HepG2 (cell line): Measurements from ENCODE around the gene GMPPA. TPM values are rescaled to one million over a fixed set of nuclear protein-coding genes. Genes with fewer than 3 reads are reported as not detected.

Source experiments
- ATF1 ChIP-seq: IDR thresholded peaks from 2 replicates; pipeline ENCODE4 v1.6.1; 2016; ENCODE audit warnings: mild to moderate bottlenecking, control low read depth
- ATF2 ChIP-seq: sonication (generic); formaldehyde crosslinking; IDR thresholded peaks from 2 replicates; pipeline ENCODE4 v1.4.0; 2020; ENCODE audit warnings: missing genetic modification reagents
- ATF6 ChIP-seq: sonication (generic); formaldehyde crosslinking; conservative IDR thresholded peaks from 2 replicates; pipeline ENCODE4 v1.4.0; 2020; ENCODE audit warnings: missing genetic modification reagents
- HNRNPL ChIP-seq: fragments of 200-400 bp; formaldehyde crosslinking; IDR thresholded peaks from 2 replicates; pipeline ENCODE4 v1.6.1; 2017; ENCODE audit warnings: mild to moderate bottlenecking, low read depth, low read length
- JUNB ChIP-seq: sonication (generic); formaldehyde crosslinking; IDR thresholded peaks from 2 replicates; pipeline ENCODE4 v1.8.0; 2022; ENCODE audit warnings: missing genetic modification reagents, mild to moderate bottlenecking, borderline replicate concordance
- NCOA5 ChIP-seq: sonication (generic); formaldehyde crosslinking; IDR thresholded peaks from 2 replicates; pipeline ENCODE4 v1.4.0; 2020; ENCODE audit warnings: missing genetic modification reagents
- PBX3 ChIP-seq: sonication (generic); formaldehyde crosslinking; IDR thresholded peaks from 2 replicates; pipeline ENCODE4 v1.8.1; 2023; ENCODE audit warnings: missing genetic modification reagents, inconsistent platforms, borderline replicate concordance
- POLR2A ChIP-seq, 2 experiments: IDR thresholded peaks; 2 replicates each; pipeline ENCODE4 v1.6.1; 2011; ENCODE audit warnings: low read depth in 2 of 2, low read length in 2 of 2, mild to moderate bottlenecking in 1 of 2, moderate library complexity in 1 of 2; ENCODE audit not compliant: insufficient read depth in 1 of 2
- POLR2G ChIP-seq: fragments of 200-400 bp; formaldehyde crosslinking; IDR thresholded peaks from 2 replicates; pipeline ENCODE4 v1.6.1; 2018; ENCODE audit warnings: mild to moderate bottlenecking, low read depth, low read length, moderate library complexity
- PREB ChIP-seq: sonication (generic); formaldehyde crosslinking; IDR thresholded peaks from 2 replicates; pipeline ENCODE4 v1.4.0; 2020; ENCODE audit warnings: missing genetic modification reagents
- SMARCC2 ChIP-seq: fragments of 450-650 bp; IDR thresholded peaks from 2 replicates; pipeline ENCODE4 v1.6.1; 2017; ENCODE audit warnings: antibody characterized with exemption, mild to moderate bottlenecking
- SP2 ChIP-seq: sonication (generic); formaldehyde crosslinking; IDR thresholded peaks from 2 replicates; pipeline ENCODE4 v1.5.1; 2020; ENCODE audit warnings: mild to moderate bottlenecking, missing genetic modification reagents
- TCF7 ChIP-seq: sonication (generic); IDR thresholded peaks from 2 replicates; pipeline ENCODE4 v1.6.1; 2016; ENCODE audit warnings: antibody characterized with exemption, low read depth
- THAP8 ChIP-seq: sonication (generic); formaldehyde crosslinking; IDR thresholded peaks from 2 replicates; pipeline ENCODE4 v1.5.1; 2020; ENCODE audit warnings: missing genetic modification reagents, mild to moderate bottlenecking, borderline replicate concordance
- XRCC5 ChIP-seq: fragments of 200-400 bp; formaldehyde crosslinking; optimal IDR thresholded peaks from 2 replicates; pipeline ENCODE3; 2017; ENCODE audit warnings: mild to moderate bottlenecking, low read length
- ZBTB21 ChIP-seq: sonication (generic); formaldehyde crosslinking; IDR thresholded peaks from 2 replicates; pipeline ENCODE4 v1.4.0; 2020; ENCODE audit warnings: missing genetic modification reagents
- ZBTB39 ChIP-seq: sonication (generic); formaldehyde crosslinking; IDR thresholded peaks from 2 replicates; pipeline ENCODE4 v1.5.0; 2020; ENCODE audit warnings: missing genetic modification reagents
- ZBTB7A ChIP-seq: sonication (generic); formaldehyde crosslinking; IDR thresholded peaks from 2 replicates; pipeline ENCODE4 v1.8.0; 2022; ENCODE audit warnings: mild to moderate bottlenecking, missing genetic modification reagents
- ZNF512 ChIP-seq: sonication (generic); formaldehyde crosslinking; IDR thresholded peaks from 2 replicates; pipeline ENCODE4 v1.4.0; 2020; ENCODE audit warnings: mild to moderate bottlenecking, missing genetic modification reagents
- polyA plus RNA-seq, 8 experiments: library from polyadenylated mRNA; depleted of rRNA in 3 of 8; stranded (reverse) in 7 of 8; unstranded in 1 of 8; fragments of >200 nt; fragmentation: Illumina TruSeq in 4 of 8; extraction: Trizol in 4 of 8; gene quantifications; 2 replicates each; pipeline versions ENCODE4 v1.2.1 to v1.2.3, GENCODE V29; 2011 to 2016; ENCODE audit warnings: low read depth in 4 of 8, missing spikeins in 1 of 8, mixed read lengths in 1 of 8; ENCODE audit not compliant: insufficient read depth in 1 of 8
- total RNA-seq, 5 experiments: library from RNA; depleted of rRNA; stranded (reverse); fragments of >200 nt; fragmentation: Illumina TruSeq; extraction: Trizol; gene quantifications; 2 replicates each; pipeline ENCODE4 v1.2.3, GENCODE V29; 2016; ENCODE audit warnings: low read depth in 1 of 5

The GMPPA gene
- total and polyA plus RNA-seq, 2 of the 13 experiments (the other 11 are each of a cell fraction or from before 2014, with no cell fraction given): 81.1 to 106 TPM

- TF ChIP-seq ZBTB7A (CRISPR knock-in tag) (peak; percentile 99), XRCC5 (peak; percentile 92), ZBTB21 (peak; percentile 99), TCF7 (no peak), NCOA5 (0 out of 2 replicates have a peak, but pooled peaks have one; percentile 80), HNRNPL (peak; percentile 45; the same call in 1 of the 2 replicates), ATF6 (CRISPR knock-in tag) (no peak), SMARCC2 (no peak), ATF2 (CRISPR knock-in tag) (peak; percentile 99), PBX3 (CRISPR knock-in tag) (peak; percentile 96), JUNB (no peak; the same call in 1 of the 2 replicates), POLR2A (IDR thresholded peaks at IDR 0.05; ENCODE audit: insufficient read depth in 1 of 2, low read depth in 2 of 2, low read length in 2 of 2) (peak in 1 of 2 experiments; percentile 71; a peak in 2 of 4 replicates), POLR2G (peak; percentile 91), ZNF512 (no peak), ATF1 (peak; percentile 95), SP2 (peak; percentile 77), THAP8 (CRISPR knock-in tag) (peak; percentile 68; the same call in 1 of the 2 replicates), PREB (CRISPR knock-in tag) (0 out of 2 replicates have a peak, but pooled peaks have one; percentile 48), ZBTB39 (no peak)
Observed at GRCh38 chr2:219543596-219544358, 45.1 kb downstream of the GMPPA start, which contains the start of the genes CHPF and TMEM198 (continued).
